Karpas-422 (cell line): ENCODE measurements around the gene FOXO4. TPM values are rescaled to one million over a fixed set of nuclear protein-coding genes. Genes with fewer than 3 reads are reported as not detected.
A peak's percentile ranks its signal among the peaks of the same experiment; 100 is the strongest.

Source experiments
- DNase-seq: peaks from one replicate; pipeline ENCODE4 v3.0.0-alpha.2; 2015
- H2AFZ ChIP-seq: fragments of 200-600 bp; sonication (generic); 2 replicates; pipeline ENCODE4 v1.6.1; 2014; ENCODE audit warnings: antibody characterized with exemption, low read length, mixed read lengths
- H3K27ac ChIP-seq: fragments of 200-600 bp; sonication (generic); 2 replicates; pipeline ENCODE4 v1.5.1; 2014; ENCODE audit warnings: mild to moderate bottlenecking, low read length, moderate library complexity
- H3K27me3 ChIP-seq: fragments of 200-600 bp; sonication (generic); 2 replicates; pipeline ENCODE4 v1.6.1; 2014; ENCODE audit warnings: low read length, mixed read lengths
- H3K36me3 ChIP-seq: fragments of 200-600 bp; sonication (generic); 2 replicates; pipeline ENCODE4 v1.6.1; 2014; ENCODE audit warnings: low read length, mixed read lengths; ENCODE audit not compliant: insufficient read depth
- H3K4me1 ChIP-seq: fragments of 200-600 bp; sonication (generic); 2 replicates; pipeline ENCODE4 v1.6.1; 2014; ENCODE audit warnings: mild to moderate bottlenecking, low read length, mixed read lengths
- H3K4me2 ChIP-seq: fragments of 200-600 bp; sonication (generic); 2 replicates; pipeline ENCODE4 v1.6.1; 2014; ENCODE audit warnings: low read length, low read depth, mild to moderate bottlenecking; ENCODE audit not compliant: poor library complexity, severe bottlenecking
- H3K4me3 ChIP-seq: fragments of 200-600 bp; sonication (generic); 2 replicates; pipeline ENCODE4 v1.5.1; 2014; ENCODE audit warnings: mild to moderate bottlenecking, antibody characterized with exemption, low read length, mixed read lengths
- H3K79me2 ChIP-seq: fragments of 200-600 bp; sonication (generic); 2 replicates; pipeline ENCODE4 v1.6.1; 2014; ENCODE audit warnings: mild to moderate bottlenecking, low read length, mixed read lengths
- H3K9ac ChIP-seq: fragments of 200-600 bp; sonication (generic); 2 replicates; pipeline ENCODE4 v1.6.0; 2014; ENCODE audit warnings: low read length
- H3K9me2 ChIP-seq: fragments of 200-600 bp; sonication (generic), shearing (Covaris generic); replicated peaks from 2 replicates; pipeline ENCODE4 v1.6.0; 2014; ENCODE audit warnings: mild to moderate bottlenecking, low read length, moderate library complexity; ENCODE audit not compliant: insufficient read depth
- H3K9me3 ChIP-seq: fragments of 300-700, 200-600 bp; sonication (generic); 2 replicates; pipeline ENCODE4 v1.6.1; 2014; ENCODE audit warnings: low read length, mixed read lengths
- H4K20me1 ChIP-seq: fragments of 200-600 bp; sonication (generic); 2 replicates; pipeline ENCODE4 v1.6.1; 2014; ENCODE audit warnings: mild to moderate bottlenecking, antibody characterized with exemption, low read length, low read depth; ENCODE audit not compliant: insufficient read depth
- total RNA-seq: library from RNA; depleted of rRNA; stranded (reverse); fragments of >200 nt; shearing (Covaris generic); gene quantifications from 2 replicates; pipeline ENCODE4 v1.2.3, GENCODE V29; 2014; ENCODE audit warnings: low replicate concordance

Gene FOXO4
- total RNA-seq, 1 experiment from 2014 or later, result 9.5 TPM

DNA sequence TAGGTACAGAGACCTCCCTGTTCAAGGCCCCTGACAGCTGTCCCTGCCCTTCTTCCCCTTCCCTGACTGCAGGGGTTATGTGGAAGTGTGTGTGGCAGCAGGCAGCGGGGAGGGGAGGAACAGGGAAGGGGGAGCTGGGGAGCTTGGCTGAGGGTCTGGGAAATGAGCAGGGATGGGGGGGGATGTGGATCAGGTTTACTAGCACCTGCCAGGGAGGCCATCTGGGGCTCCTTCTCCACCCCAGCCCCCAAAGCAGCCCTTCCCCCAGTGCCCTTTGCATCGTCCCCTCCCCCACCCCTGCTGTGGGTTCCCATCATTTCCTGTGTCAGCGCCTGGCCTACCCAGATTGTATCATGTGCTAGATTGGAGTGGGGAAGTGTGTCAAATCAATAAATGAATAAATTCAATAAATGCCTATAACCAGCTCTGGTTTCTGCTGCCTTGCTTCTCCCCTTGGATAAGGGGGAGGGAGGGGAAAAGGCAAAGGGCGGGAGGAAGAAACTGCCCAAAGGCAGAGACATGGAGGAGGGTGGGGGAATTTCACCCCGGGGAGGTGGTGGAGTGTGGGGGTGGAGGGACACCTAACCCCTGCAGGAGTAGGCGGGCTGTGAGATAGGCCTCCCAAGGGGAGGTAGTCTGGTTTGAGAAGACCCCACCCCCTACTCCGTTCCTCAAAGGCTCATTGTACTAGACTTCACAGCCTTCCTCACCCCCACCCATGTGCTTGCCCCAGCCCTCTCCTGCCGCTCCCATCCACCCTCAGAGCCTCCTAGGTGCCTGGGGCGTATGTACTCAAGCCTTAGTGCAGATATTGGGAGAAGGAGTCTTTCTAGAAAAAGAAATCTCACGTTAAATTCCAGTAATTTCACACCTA is 7.7 kb downstream of the FOXO4 start:
- no peak for DNase-seq
- Histone ChIP-seq H2AFZ (peak overlapping the region; percentile 62; the same call in 1 of the 2 replicates), H3K27ac (no peak overlapping the region), H3K9me3 (no peaks in the 10 kb centered on the region), H3K9ac (no peak overlapping the region), H3K4me2 (no peak overlapping the region), H3K79me2 (no peaks in the 10 kb centered on the region), H3K4me1 (peaks cover 9% of the 10 kb centered on the region), H4K20me1 (no peaks in the 10 kb centered on the region), H3K36me3 (no peaks in the 10 kb centered on the region), H3K4me3 (no peak overlapping the region), H3K27me3 (no peaks in the 10 kb centered on the region), H3K9me2 (no peaks in the 10 kb centered on the region)

DNA sequence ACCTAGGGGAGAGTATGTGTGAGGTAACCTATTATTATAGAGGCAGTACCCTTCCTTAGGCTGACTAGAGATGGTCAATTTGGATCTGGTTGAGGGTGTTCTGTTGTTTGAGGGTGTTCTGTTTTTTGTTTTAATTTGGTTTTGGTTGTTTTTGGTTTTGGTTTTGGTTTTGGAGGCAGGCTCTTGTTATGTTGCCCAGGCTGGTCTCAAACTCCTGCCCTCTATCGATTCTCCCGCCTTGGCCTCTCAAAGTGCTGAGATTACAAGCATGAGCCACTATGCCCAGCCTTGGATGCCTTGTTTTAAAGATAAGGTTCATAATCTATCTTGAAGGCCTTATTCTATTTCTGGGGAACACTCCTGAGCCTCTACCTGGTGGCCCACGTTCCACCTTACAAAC is 10.0 kb downstream of the FOXO4 start:
- Histone ChIP-seq H3K27ac (no peak overlapping the region), H3K4me2 (no peak overlapping the region), H3K9ac (no peak overlapping the region), H3K27me3 (no peaks in the 10 kb centered on the region), H4K20me1 (no peaks in the 10 kb centered on the region), H3K36me3 (no peaks in the 10 kb centered on the region), H3K79me2 (no peaks in the 10 kb centered on the region), H3K4me3 (no peak overlapping the region), H3K9me3 (no peaks in the 10 kb centered on the region), H3K4me1 (peaks cover 9% of the 10 kb centered on the region), H3K9me2 (no peaks in the 10 kb centered on the region), H2AFZ (no peak overlapping the region)
- no peak for DNase-seq

DNA sequence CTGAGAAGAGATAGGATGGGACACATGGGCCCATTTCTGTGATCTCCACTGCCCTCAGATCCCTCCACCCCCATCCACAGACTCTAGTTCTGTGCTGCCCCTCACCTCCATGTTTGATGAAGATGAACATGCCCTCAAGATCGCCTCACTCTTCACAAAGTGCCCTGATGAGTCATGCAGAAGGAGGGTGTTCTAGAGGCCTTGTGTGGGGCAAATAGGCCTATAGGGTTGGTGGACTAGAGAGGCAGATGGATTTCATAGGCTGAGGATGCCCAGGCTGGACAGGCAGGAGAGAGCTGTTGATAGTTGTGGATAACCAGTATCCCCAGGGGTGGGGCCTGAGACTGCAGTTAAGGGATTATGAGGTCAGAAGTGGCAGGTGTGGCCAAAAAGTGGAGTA is 10.8 kb downstream of the FOXO4 start, which contains the start of gene CXorf65:
TSS of gene CXorf65 (minus strand) at position 314 of the 400 bp plus-strand sequence. CDS start at position 130, 184 bp downstream.
- Histone ChIP-seq H3K9ac (no peak within 1 kb of the TSS), H3K9me3 (no peaks in the 10 kb centered on the region), H4K20me1 (no peaks in the 10 kb centered on the region), H3K27ac (no peak within 1 kb of the TSS), H2AFZ (no peak within 1 kb of the TSS), H3K36me3 (no peaks in the 10 kb centered on the region), H3K9me2 (no peaks in the 10 kb centered on the region), H3K79me2 (no peaks in the 10 kb centered on the region), H3K4me1 (peaks cover 11% of the 10 kb centered on the region), H3K4me2 (no peak within 1 kb of the TSS), H3K4me3 (no peak within 1 kb of the TSS), H3K27me3 (no peaks in the 10 kb centered on the region)
- DNase-seq, result no peak

DNA sequence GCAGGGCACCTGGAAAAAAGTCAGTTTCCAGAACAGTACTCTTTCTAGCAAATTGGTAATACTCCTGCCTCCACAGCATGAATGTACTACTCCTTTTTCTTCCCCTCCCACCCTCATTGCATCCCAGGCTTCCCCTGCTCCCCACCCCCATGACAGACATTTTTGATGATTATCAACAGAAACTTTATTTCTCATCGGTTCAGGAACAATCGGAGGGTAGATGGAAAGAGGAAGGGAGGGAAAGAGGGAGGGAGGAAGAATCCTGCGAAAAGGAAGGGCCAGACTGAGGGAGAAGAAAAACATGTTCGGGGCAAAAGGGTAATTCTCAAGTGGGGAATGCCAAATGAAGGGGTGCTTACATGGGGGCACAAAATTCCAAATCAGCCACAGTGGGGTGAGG is 11.6 kb downstream of the FOXO4 start:
- H3K79me2 ChIP-seq, result no peaks in the 10 kb centered on the region
- no peak overlapping the region for H3K4me3 ChIP-seq
- DNase-seq, result no peak
- no peak overlapping the region for H2AFZ ChIP-seq
- peaks cover 19% of the 10 kb centered on the region for H3K4me1 ChIP-seq
- no peak overlapping the region for H3K9ac ChIP-seq
- no peaks in the 10 kb centered on the region for H4K20me1 ChIP-seq
- H3K27me3 ChIP-seq, result no peaks in the 10 kb centered on the region
- no peaks in the 10 kb centered on the region for H3K36me3 ChIP-seq
- no peak overlapping the region for H3K27ac ChIP-seq
- no peaks in the 10 kb centered on the region for H3K9me2 ChIP-seq
- no peak overlapping the region for H3K4me2 ChIP-seq
- H3K9me3 ChIP-seq, result no peaks in the 10 kb centered on the region

DNA sequence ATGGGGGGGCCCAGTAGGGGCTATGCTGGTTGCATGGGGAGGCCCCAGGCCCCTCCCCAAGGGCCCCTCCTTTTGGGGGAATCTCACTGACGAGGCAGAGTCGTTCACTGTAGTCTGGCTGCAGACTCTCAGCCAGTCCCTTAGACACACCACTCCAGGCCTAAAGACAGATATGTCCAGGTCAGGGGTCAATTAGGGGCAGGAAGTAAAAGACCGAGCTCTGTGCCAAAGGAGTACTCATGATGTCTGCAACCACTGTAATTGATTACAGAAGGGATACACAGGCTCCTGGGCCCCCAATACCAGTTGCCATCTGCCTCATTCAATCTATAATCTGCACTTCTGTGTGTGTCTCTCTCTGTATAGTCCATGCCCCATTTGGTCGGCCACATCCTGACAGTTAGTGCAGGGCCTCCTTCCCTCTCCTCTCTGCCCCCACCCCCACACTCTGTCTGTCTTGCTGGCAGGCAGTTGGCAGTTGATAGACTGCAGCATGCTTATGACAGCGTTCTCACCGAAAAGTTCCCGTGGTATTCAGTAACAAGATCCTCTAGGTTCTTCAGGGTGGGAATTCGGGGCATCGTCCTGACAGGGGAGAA is 12.2 kb downstream of the FOXO4 start:
- H2AFZ ChIP-seq, result no peak overlapping the region
- no peak overlapping the region for H3K27ac ChIP-seq

DNA sequence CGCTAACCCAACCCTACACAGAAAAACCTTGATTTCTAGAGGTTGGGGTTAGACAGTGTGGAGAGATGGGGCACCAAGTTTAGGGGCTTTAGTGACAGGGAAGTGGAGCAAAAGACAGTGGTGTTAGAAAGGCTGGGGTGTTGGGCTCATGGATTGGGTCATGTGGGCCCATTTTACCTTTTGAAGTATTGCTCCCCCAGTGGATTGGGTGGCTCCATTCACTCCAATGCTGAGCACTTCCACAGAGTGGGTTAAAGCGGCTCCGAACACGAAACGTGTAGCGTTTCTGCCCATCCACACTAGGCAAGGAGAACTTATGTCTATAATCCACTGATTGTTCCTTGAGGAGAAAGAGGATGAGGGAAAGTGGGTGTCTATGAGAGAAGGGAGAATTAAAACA is 13.4 kb downstream of the FOXO4 start:
- Histone ChIP-seq H3K4me1 (peaks cover 17% of the 10 kb centered on the region), H2AFZ (no peak overlapping the region), H3K9ac (no peak overlapping the region), H3K4me3 (no peak overlapping the region), H4K20me1 (no peaks in the 10 kb centered on the region), H3K27ac (no peak overlapping the region), H3K79me2 (no peaks in the 10 kb centered on the region), H3K36me3 (no peaks in the 10 kb centered on the region), H3K9me2 (no peaks in the 10 kb centered on the region), H3K9me3 (no peaks in the 10 kb centered on the region), H3K27me3 (no peaks in the 10 kb centered on the region), H3K4me2 (no peak overlapping the region)
- no peak for DNase-seq

More for the DNA sequence above, 12.2 kb downstream of the FOXO4 start:
- Histone ChIP-seq H3K9me2 (no peaks in the 10 kb centered on the region), H3K36me3 (no peaks in the 10 kb centered on the region), H3K79me2 (no peaks in the 10 kb centered on the region), H3K4me2 (no peak overlapping the region), H3K4me1 (peaks cover 25% of the 10 kb centered on the region), H3K4me3 (no peak overlapping the region), H3K27me3 (no peaks in the 10 kb centered on the region), H3K9me3 (no peaks in the 10 kb centered on the region), H4K20me1 (no peaks in the 10 kb centered on the region), H3K9ac (no peak overlapping the region)
- no peak for DNase-seq

DNA sequence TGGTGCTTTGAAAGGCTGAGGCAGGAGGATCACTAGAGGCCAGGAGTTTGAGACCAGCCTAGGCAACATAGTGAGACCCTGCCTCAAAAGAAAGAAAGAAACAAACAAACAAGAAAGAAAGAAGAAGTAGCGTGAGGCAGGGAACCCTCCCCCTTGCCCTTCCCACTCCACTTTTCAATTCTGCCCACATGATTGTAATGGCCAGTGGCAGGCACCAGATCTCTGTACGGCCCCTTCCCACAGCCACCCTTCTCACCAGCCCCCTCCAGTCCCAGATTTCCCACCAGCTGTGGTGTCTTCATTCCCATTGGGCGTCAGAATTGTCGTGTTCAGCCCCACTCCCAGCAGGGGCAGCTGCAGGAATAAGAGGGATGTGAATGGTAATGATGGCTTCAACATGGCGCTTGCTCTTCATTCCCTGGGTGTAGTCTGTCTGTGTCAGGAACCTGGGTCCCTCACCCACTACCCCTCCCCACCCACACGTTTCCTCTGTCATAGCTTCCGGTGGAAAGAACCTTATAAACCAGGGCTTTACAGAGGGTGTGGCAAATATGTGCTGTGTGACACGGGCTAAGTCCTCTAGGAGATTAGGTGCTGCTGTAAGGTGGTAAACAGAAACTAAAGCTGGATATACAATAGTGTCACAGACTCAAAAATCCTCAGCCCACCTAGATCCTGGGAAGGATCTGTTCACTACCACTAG is 15.6 kb downstream of the FOXO4 start, which contains the start of gene IL2RG:
TSS of gene IL2RG (minus strand) at position 437 of the 703 bp plus-strand sequence. CDS start at position 399, 38 bp downstream.
- Histone ChIP-seq H3K4me3 (no peak within 1 kb of the TSS), H3K36me3 (no peaks in the 10 kb centered on the region), H3K79me2 (no peaks in the 10 kb centered on the region), H2AFZ (peak within 1 kb of the TSS; percentile 65), H3K9me3 (no peaks in the 10 kb centered on the region), H3K9me2 (no peaks in the 10 kb centered on the region), H3K4me2 (peak within 1 kb of the TSS; percentile 28), H3K27me3 (no peaks in the 10 kb centered on the region), H3K27ac (no peak within 1 kb of the TSS), H3K4me1 (peaks cover 17% of the 10 kb centered on the region), H4K20me1 (no peaks in the 10 kb centered on the region), H3K9ac (no peak within 1 kb of the TSS)
- no peak for DNase-seq

DNA sequence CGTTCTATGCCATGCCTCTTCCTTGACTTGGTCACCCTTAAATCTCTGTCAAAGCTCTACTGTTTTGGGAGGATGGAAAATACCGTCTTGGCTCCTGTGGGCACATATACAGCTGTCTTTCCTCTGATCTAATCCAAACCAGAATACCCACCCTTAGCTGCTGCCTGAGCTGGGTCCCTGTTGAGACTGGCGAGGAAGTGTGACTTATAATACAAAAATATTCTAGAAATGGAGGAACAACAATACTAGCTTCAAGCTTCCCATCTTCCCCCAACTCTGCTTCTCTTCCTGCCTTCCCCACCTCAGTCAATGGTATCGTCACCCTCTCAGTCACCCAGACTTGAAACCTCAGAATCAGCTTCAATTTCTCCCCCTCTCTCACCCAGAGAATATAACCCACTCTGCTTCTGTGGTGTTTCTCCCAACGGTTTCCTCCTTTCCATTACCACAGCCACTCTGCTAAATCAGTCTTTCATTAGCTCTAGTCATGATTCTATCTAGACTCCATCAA is 16.3 kb downstream of the FOXO4 start:
- Histone ChIP-seq H3K4me1 (peaks cover 17% of the 10 kb centered on the region), H3K27ac (no peak overlapping the region), H3K9ac (no peak overlapping the region), H3K4me3 (no peak overlapping the region), H3K9me3 (no peaks in the 10 kb centered on the region), H3K4me2 (peak overlapping the region; percentile 28), H4K20me1 (no peaks in the 10 kb centered on the region), H3K27me3 (no peaks in the 10 kb centered on the region), H3K9me2 (no peaks in the 10 kb centered on the region), H3K79me2 (no peaks in the 10 kb centered on the region), H3K36me3 (no peaks in the 10 kb centered on the region), H2AFZ (peak overlapping the region; percentile 65; the same call in 1 of the 2 replicates)
- DNase-seq, result no peak
